ENCODE data around the gene ATOH8.

ATOH8 gene

GRCh38 chr2:85789271-85789670 is 35.5 kb downstream of the ATOH8 start:
- H3K27ac Mint-ChIP-seq: no peak overlapping the region
- peaks cover 17% of the 10 kb centered on the region for H3K4me1 Mint-ChIP-seq
- no peaks in the 10 kb centered on the region for H3K9me3 Mint-ChIP-seq
- DNase-seq (no peak), ATAC-seq (no peak)
- H3K4me3 Mint-ChIP-seq: no peak overlapping the region
- peaks cover 36% of the 10 kb centered on the region for H3K27me3 Mint-ChIP-seq

DNA sequence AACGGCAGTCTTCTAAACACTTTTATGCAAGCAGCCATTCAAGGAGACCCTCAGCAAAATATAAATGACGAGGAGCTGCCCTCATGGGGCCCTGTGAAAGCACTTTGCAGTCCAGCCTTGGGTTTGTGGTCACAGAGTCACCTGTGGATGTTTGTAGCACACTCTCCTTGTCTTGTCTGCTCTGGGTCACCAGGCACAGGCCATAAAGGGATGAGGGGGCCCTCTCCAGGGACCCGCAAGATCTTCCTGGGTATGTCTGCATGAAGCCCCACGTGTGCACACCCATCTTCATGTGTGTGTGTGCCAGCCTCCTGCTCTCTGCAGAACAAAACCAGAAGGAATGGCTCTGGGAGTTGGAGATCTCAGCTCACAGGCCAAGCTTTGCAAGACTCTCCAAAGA is 36.2 kb downstream of the ATOH8 start:
- Mint-ChIP-seq H3K27ac (no peak overlapping the region), H3K27me3 (peaks cover 31% of the 10 kb centered on the region), H3K4me1 (peaks cover 11% of the 10 kb centered on the region), H3K9me3 (no peaks in the 10 kb centered on the region), H3K4me3 (no peak overlapping the region)
- DNase-seq: no peak
- ATAC-seq: no peak

- H3K9me3 Mint-ChIP-seq: no peaks in the 10 kb centered on the region
- H3K27ac Mint-ChIP-seq: no peak overlapping the region
- H3K4me3 Mint-ChIP-seq: no peak overlapping the region
- DNase-seq (no peak), ATAC-seq (no peak)
- H3K27me3 Mint-ChIP-seq: peaks cover 25% of the 10 kb centered on the region
- peaks cover 5% of the 10 kb centered on the region for H3K4me1 Mint-ChIP-seq
These were observed 36.9 kb downstream of the ATOH8 start for GRCh38 chr2:85790499-85791188.

DNA sequence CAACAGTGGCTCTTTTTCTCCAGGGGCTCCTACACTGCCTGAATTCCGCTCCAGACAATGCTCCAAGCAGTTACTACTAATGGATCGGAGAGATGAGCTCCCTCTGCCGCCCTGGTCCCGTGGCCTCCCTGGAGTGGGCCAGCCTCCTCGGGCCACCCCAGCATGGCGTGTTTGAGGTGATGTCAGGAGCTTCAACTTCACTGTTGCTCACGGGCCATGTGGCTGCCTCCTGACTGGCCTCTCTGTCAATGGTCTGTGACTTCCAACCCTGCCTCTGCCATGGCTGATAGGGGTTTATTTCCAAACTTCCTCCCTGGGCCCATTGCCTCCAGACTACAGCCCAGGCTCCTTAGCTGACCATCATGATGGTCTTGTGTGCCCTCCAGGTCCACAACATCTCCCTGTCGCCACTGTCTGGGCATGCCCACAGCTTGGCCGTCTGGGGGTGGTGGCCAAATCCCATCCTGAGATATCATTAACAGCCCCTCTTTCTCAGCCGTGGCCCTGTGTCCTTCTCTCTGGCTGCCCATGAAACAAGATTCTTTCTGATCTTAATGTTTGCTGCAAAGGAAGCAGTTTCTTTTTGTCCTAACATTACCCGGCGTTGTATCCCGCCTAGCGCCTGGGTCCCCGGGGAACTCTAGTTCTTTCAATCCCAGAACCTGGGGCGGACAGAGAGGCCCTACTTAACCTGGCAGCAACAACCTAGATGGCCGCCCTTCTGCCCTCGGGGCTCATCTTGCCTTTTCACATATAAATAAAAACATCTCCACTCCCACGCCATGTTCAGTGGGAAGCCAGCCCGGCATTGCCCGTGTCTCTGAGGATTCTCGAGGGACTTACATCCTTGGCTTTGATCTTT is 38.1 kb downstream of the ATOH8 start:
- peaks cover 17% of the 10 kb centered on the region for H3K27me3 Mint-ChIP-seq
- H3K4me3 Mint-ChIP-seq: no peak overlapping the region
- DNase-seq (no peak), ATAC-seq (no peak)
- no peaks in the 10 kb centered on the region for H3K9me3 Mint-ChIP-seq
- no peaks in the 10 kb centered on the region for H3K4me1 Mint-ChIP-seq
- H3K27ac Mint-ChIP-seq: no peak overlapping the region

- Mint-ChIP-seq H3K9me3 (no peaks in the 10 kb centered on the region), H3K4me3 (no peak overlapping the region), H3K27me3 (peaks cover 17% of the 10 kb centered on the region), H3K4me1 (no peaks in the 10 kb centered on the region), H3K27ac (no peak overlapping the region)
- DNase-seq: no peak
- ATAC-seq: no peak
These were observed 39.1 kb downstream of the ATOH8 start for GRCh38 chr2:85792783-85793441.

DNA sequence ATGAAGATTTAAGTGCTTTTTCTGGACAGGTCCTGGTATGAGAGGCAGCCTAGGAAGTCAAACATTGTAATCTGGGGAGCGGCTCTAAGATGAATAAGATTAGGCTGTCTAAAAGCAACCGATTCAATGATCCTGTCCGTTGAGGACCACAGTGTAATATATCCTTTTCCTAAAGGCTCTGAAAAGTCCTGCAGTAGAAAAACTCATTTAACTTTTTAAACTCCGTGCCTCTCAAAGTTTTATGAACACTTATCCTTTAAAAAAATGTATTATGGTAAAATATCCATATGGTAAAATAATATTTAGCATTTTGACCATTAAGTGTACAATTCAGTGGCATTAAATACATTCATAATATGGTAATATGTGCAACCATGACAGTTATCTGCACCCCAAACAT is 39.8 kb downstream of the ATOH8 start:
- no peak overlapping the region for H3K4me3 Mint-ChIP-seq
- ATAC-seq (no peak), DNase-seq (no peak)
- H3K9me3 Mint-ChIP-seq: no peaks in the 10 kb centered on the region
- no peaks in the 10 kb centered on the region for H3K4me1 Mint-ChIP-seq
- no peak overlapping the region for H3K27ac Mint-ChIP-seq
- H3K27me3 Mint-ChIP-seq: peaks cover 17% of the 10 kb centered on the region

- peaks cover 17% of the 10 kb centered on the region for H3K27me3 Mint-ChIP-seq
- H3K9me3 Mint-ChIP-seq: no peaks in the 10 kb centered on the region
- no peak overlapping the region for H3K4me3 Mint-ChIP-seq
- no peaks in the 10 kb centered on the region for H3K4me1 Mint-ChIP-seq
- no peak for ATAC-seq
- DNase-seq: no peak
- H3K27ac Mint-ChIP-seq: no peak overlapping the region
These were observed 40.2 kb downstream of the ATOH8 start for GRCh38 chr2:85794038-85794441.

DNA sequence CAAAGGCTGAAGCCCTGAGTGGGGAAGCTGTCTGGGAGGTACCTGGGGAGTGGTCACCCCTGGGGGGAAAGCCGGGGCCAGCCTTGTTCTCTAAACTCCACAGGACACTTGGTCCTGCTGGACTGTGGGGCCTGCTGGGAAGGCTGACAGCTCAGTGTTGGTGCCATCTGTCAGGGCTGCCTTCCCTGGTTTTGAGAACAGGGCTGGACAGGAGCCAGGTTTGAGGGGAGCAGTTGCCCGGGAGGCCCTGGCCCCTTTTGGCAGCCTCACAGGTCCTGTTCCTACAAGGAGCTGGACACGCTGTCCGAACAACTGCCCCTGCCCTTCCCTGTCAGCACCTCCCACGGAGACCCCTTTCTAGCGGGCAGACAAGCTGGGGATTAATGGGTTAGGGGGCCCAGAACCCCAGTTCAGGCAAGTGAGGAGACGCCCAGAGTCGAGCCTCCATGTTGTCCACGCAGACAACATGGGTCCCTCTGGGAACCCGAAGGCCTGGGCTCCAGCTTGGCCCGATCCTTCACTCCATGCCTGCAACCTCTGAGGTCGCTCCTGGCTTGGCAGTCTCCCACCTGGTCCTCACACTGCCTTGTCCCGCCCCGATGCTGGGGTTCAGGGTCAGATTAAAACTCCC is 40.8 kb downstream of the ATOH8 start:
- Mint-ChIP-seq H3K4me3 (no peak overlapping the region), H3K9me3 (no peaks in the 10 kb centered on the region), H3K4me1 (peaks cover 3% of the 10 kb centered on the region), H3K27me3 (peaks cover 21% of the 10 kb centered on the region), H3K27ac (no peak overlapping the region)
- ATAC-seq (no peak), DNase-seq (no peak)

DNA sequence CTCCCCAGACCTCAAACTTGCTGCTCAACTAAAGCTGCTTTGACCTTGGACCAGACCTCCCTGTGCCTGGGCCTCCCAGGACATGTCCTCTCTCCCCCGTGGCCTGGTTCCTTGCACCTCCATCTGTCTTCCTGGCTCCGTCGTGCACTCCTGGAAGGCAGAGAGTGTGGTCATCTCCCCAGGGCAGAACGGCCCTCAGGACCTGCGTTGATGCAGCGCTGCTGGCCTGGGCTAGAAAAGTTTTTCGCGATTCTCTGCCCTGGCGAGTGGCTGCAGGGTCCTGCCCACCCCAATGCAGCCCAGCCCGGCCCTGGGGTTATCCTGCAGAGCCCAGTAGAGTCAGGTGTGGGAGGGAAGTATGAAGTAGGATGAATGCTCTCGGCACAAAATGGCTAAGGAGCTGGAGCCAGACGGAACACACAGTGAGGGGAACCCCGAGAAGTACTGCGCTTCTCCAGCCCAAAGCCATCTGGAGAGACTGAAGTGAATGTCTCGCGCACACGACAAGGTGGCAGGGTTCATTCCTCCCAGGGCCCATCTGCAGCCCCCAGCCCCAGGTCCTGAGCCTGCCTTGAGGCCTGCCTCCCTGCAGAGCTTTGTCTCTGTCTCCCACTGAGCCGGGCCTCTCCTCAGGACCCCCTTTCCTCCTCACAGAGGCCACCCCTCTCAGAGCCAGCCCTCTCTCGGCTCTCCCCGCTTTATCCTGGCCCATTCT is 41.7 kb downstream of the ATOH8 start:
- peaks cover 5% of the 10 kb centered on the region for H3K4me1 Mint-ChIP-seq
- no peaks in the 10 kb centered on the region for H3K9me3 Mint-ChIP-seq
- ATAC-seq (no peak), DNase-seq (no peak)
- no peak overlapping the region for H3K4me3 Mint-ChIP-seq
- H3K27ac Mint-ChIP-seq: peak overlapping the region in 1 of 2 donors; percentile 79
- H3K27me3 Mint-ChIP-seq: peaks cover 24% of the 10 kb centered on the region

DNA sequence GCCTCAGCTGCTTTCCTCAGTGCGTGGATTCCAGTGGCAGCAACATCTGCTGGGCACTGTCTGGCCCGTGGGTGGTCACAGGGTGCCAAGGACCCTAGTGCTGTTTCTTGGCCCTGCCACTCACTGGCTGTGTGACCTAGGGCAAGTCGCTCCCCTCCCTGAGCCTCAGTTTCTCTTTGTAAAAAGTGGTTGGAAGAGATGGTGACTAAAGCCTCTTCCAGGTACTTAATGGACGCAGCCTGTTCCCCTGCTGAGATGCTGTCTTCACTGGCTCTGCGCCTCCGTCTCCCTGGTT is 42.2 kb downstream of the ATOH8 start:
- DNase-seq: no peak
- Mint-ChIP-seq H3K4me1 (peaks cover 5% of the 10 kb centered on the region), H3K4me3 (no peak overlapping the region), H3K27ac (peak overlapping the region in 1 of 2 donors; percentile 79), H3K27me3 (peaks cover 24% of the 10 kb centered on the region), H3K9me3 (peaks cover 4% of the 10 kb centered on the region in 2 donors)
- ATAC-seq: no peak

DNA sequence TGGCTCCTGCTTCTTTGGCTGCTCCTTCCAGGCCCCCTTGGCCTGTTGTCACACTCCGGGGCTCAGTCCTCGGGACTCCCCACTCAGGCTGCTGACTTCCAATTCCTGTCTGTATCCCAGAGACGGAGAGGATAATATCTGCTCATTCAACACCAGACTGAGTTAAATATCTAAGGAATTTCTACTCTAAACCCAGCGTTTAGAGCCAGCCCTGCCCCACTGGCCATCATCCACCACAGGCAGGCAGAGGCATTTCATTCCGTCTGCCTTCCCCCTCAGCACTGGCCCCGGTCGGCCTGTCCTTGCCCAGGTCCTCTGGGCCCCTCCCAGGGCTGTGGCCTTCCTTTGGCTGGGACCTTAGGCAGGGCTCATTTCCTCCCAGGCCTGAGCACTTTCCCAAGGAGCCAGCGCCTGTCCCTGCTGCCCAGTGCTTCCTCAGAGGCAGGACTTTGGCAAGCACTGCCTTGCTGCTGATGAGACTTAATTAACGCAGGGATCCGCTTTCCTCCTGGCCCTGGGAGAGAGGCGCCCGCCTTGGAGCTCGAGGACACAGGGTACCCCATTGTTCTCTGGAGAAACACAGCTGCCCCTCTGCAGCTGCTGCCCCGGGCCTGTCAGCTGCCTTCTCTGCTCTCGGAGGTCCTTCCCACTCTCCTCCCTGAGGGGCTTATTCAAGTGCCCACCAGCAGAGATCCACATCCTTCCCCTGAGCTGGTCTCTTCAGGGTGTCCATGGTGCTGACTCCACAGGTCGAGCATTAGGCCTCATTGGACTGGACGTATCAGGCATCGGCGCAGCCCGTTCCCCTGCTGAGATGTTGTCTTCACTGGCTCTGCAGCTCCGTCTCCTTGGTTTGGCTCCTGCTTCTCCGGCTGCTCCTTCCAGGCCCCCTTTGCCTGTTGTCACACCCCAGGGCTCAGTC is 42.8 kb downstream of the ATOH8 start:
- ATAC-seq (no peak), DNase-seq (no peak)
- Mint-ChIP-seq H3K4me3 (no peak overlapping the region), H3K27ac (no peak overlapping the region), H3K27me3 (peaks cover 23% of the 10 kb centered on the region), H3K4me1 (peaks cover 5% of the 10 kb centered on the region), H3K9me3 (peaks cover 7 to 8% of the 10 kb centered on the region in 2 donors)

DNA sequence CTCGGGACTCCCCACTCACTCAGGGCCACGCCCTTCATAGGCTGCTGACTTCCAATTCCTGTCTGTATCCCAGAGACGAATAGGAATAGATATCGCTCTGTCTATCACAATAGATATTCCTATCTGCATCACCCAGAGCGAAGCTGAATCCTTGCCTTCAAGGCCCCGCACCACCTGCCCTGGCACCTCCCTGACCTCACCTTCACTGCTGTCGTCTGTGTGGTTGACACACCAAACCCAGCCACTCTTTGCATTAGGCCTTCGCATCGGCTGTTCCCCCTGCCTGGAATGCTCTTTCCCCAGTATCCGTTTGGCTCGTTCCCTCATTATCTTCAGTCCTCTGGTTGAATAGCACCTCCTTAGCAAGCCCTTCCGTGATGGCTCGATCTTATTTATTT is 43.5 kb downstream of the ATOH8 start:
- H3K4me3 Mint-ChIP-seq: no peak overlapping the region
- DNase-seq (no peak), ATAC-seq (no peak)
- no peak overlapping the region for H3K27ac Mint-ChIP-seq
- peaks cover 17% of the 10 kb centered on the region for H3K27me3 Mint-ChIP-seq
- H3K4me1 Mint-ChIP-seq: peaks cover 5% of the 10 kb centered on the region
- peaks cover 7 to 12% of the 10 kb centered on the region in 2 donors for H3K9me3 Mint-ChIP-seq

DNA sequence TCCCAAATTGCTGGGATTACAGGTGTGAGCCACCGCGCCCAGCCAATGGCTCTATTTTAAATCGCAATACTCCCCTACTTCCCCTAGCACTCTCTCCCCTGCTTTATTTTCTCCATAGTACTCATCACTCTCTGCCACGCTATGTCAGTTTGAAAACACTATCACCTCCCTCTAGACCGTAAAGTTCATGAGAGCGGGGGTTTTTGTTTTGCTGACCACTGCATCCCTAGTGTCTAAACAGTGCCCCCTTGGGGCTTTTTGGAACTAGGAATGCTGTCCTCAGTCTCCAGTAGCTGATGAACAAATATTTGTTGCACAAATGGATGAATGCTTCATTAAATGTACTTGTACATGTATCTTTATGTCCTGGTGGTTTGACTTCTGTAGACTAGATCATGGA is 44.1 kb downstream of the ATOH8 start:
- DNase-seq (no peak), ATAC-seq (no peak)
- Mint-ChIP-seq H3K27me3 (peaks cover 10% of the 10 kb centered on the region), H3K9me3 (peaks cover 7 to 12% of the 10 kb centered on the region in 2 donors), H3K4me1 (peaks cover 5% of the 10 kb centered on the region), H3K4me3 (no peak overlapping the region), H3K27ac (no peak overlapping the region)

DNA sequence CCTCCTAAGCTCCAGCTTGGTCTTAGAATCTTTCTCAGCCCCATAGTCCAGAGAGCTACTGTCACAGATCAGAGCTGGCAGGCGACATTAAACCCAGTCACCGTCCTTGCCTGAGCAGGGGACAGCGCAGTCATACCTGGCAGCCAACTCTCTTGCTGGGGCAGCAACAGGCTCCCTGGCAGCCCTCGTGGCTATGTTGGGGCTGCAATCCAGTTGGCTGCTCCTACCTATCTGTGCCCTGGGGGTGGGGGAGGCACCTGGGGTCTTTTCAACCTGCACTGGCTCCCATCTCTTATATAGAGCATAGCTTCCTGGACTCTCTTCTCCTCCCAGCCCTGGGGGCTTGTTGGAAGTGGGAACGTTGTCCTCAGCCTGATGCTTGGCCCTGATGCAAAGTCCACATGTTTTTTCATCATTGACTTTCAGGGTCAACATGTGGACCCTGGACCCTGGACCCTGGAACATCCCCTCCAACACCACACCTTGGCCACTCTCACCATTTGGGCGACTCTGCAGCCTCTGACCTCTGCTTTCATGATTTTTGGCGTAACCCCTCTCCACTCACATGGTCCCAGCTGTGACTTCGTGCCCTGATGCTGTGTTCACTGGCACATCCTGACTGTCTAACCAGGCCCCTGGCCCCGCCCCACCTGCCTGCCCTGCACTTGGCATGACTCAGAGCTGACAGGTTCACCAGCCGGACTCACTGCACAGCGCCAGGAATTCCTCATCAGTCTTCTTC is 45.6 kb downstream of the ATOH8 start:
- H3K27ac Mint-ChIP-seq: no peak overlapping the region
- DNase-seq: no peak
- ATAC-seq: peak; percentile 39
- peaks cover 13% of the 10 kb centered on the region for H3K4me1 Mint-ChIP-seq
- peaks cover 7 to 12% of the 10 kb centered on the region in 2 donors for H3K9me3 Mint-ChIP-seq
- H3K4me3 Mint-ChIP-seq: no peak overlapping the region
- peaks cover 7% of the 10 kb centered on the region for H3K27me3 Mint-ChIP-seq

All from stimulated activated naive CD8-positive, alpha-beta T cell treated with anti-CD3 and anti-CD28 coated beads, Interleukin-15, amount 100 ng/mL, for 72 hours (primary cell).